NCI-H1417 (cell line): ENCODE data around the gene PSMD9.
"Not testable (repeated sequence)": the region's sequence is repeated elsewhere in the genome, so short reads cannot be mapped to it uniquely, and the experiment has no call there.

Experiments used
- DNase-seq, 3 experiments: peaks; one replicate each; lab custom pipeline; 2025; lab: John Stamatoyannopoulos, UW

Gene PSMD9

DNA sequence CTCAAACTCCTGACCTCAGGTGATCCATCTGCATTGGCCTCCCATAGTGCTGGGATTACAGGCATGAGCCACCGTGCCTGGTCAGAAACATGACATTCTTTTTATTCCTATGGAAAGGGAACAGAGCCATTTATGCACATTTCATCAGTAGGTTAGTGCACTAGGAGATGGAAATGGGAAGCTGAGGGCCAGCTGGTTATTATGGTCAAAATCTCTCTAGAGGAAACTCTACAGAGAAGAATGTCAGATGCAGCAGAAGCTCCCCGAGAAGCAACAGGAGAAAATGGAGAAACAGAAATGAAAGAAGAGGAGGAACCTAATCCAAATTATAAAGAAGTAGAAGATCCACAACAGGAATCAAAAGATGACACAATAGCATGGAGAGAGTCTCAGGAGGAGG is 32.5 kb downstream of the PSMD9 start:
- no peak for DNase-seq

DNA sequence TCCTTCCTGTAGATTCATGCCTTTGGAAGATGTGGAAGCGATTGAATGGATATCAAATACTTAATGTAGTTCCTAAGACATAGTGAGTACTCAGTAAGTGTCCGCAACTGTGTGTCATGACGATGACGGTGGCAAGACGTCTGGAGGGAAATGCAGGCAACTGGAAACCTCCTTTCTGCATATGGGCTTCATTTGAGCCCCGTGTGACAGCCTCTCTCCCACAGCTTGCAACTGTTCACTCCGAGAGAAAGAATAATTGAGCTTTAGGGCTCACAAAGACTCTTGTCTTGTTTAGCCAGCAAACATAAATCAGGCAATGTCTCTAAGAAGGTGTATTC is 36.7 kb downstream of the PSMD9 start:
- no peak for DNase-seq

DNA sequence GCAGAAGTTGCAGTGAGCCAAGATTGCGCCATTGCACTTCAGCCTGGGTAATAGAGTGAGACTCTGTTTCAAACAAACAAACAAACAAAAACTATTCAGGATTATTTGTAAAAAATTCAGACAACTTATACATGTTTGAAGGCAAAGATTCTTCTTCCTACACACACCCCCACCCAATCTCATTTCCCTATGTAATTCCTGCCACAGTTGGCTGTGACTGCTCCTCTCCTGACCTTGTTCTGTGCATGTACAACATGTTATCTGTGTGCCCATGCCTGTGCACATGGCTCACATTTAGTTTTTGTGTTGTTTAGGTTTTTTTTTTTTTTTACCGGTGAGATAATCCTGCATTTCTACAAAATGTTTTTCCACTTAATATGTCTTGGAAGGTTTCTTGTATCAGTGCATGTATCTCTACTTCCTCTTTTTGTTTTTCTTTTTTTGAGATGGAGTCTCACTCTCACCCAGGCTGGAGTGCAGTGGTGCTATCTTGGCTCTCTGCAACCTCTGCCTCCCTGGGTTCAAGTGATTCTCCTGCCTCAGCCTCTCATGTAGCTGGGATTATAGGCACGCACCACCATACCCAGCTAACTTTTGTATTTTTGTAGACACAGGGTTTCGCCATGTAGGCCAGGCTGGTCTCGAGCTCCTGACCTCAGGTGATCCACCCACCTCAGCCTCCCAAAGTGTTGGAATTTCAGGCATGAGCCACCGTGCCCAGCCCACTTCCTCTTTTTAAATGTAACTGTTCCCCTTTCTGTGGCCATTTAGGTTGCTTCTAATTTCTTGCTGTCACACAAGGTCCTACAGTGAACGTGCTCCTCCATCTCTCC is 38.5 kb downstream of the PSMD9 start:
- no peak for DNase-seq

DNA sequence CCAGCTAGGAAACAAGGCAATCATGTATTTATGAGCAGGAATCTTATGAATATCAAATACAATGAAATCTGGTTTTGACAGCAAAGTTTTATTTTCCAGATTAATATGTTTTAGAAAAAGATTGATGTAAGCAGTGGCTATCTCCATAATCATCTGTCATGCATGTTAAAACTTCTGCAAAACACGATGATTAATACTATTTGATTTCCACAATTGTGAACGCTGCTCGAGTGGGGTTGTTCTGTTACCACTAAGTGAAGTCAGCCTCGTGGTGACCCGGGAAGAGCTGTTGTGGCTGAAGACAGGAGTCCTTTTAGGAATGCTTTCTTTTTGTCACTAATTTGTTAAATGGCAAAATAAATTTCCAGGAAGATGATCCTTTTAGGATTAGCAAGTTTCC is 39.2 kb downstream of the PSMD9 start:
- DNase-seq = no peak

DNA sequence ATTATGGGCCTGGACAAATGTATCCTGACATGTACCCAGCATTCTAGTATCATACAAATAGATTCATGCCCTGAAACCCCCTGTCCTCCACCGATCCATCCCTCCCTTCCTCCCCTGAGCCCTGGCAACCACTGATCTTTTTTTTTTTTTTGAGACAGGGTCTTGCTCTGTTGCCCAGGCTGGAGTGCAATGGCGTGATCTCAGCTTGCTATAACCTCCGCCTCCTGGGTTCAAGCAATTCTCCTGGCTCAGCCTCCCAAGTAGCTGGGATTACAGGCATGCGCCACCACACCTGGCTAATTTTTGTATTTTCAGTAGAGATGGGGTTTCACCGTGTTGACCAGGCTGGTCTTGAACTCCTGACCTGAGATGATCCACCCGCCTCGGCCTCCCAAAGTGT is 41.0 kb downstream of the PSMD9 start:
- not testable (repeated sequence) for DNase-seq

DNA sequence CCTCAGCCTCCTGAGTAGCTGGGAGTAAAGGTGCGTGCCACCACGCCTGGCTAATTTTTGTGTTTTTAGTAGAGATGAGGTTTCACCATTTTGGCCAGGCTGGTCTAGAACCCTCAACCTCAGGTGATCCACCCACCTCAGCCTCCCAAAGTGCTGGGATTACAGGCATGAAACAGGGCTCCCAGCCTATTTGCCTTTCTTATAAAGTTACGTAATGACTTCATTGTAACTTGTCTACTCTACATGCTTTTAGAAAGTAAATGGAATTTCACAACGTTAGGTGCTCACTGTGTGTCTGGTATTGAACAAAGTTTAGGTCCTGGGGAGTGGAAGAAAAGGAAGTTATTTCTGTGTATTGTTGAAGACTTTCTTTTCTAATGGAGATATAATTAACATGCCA is 42.3 kb downstream of the PSMD9 start:
- no peak for DNase-seq

DNA sequence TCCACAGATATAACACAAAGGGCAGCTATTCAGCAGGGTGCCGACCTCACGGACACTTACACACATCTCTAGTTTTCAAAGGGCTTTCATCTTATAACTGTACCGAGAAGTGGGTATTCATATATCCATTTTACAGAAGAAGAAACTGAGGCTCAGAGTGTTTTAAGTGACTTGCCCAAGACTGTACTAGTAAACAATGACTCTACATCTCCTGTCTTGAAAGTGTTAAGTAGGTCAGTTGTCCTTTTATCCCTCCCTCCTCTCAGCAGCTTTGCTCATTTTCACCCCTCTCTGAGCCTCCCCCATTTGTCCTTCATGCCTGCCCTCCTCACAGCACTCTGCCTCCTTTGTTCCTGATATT is 43.6 kb downstream of the PSMD9 start:
- DNase-seq = no peak

DNA sequence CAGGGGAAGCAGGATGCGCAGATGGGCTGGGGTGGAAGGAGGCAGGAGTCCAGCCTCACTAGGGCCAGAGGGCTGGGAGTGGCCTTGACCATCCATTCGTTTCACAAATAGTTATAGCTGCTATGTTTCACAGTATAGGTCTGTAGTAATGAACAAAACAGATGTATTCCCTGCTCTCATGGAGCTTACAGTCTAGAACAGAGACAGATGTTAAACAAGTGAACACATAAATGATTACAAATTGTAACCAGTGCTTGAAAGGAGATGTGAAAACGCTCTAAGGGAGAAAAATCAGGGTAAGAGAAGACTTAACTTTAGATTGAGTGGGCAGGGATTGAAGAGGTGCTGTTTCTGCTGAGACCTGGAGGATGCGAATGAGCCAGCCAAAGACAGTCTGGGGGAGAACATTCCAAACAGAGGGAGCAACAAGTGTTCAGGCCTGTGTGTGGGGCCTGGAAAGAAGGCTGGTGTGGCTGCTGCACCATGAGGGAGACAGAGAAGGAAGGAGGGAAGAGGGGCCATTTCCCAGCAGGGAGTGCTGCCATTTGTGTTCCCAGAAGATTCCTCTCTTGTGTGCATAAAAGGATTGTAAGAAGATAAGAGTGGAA is 44.4 kb downstream of the PSMD9 start:
- DNase-seq = no peak

DNA sequence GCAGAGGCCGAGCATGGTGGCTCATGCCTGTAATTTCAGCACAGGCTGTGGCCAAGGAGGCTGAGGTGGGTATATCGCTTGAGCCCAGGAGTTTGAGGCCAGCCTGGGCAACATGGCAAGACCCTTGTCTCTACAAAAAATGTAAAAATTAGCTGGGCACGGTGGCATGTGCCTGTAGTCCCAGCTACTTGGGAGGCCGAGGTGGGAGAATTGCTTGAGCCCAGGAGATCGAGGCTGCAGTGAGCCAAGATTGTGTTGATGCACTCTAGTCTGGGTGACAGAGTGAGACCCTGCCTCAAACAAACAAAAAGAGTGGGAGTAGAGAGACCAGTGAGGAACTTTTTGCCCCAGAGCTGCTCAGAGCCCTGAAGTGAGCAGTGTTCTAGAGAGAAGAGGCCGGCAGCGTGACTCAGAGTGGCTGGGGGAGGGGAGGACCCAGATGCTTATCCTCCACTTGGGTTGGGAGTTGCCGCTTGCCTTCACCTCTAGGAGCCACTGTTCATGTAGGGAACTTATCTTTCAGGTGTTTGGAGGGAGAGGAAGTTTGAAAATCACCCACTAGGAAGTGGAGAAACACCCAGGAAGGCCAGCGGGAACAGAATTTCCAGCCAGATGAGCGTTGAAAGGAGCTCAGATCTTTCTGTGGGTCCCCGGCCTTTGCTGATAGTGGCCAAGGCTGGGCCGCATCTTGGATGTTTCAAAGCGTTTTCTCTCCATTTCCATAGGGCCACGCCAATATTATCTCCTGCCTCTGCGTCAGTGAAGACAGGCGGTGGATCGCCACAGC is 45.1 kb downstream of the PSMD9 start:
- DNase-seq = no peak

DNA sequence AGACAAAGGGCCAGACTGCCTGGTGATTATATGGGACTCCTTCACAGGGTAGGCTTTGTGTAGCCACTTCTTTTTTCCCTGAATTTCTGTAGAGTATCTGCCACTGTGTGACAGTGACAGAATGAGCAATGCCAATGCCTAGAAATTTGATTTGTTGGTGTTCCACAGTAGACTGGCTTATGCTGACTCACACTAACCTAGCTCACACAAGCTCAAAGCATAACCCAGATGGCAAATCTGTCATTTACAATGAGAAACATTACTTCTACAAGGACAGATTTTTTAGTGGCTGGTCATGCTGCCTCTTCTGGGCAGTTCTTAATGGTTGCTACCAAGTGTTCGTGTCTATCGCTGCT is 45.7 kb downstream of the PSMD9 start:
- DNase-seq = no peak

DNA sequence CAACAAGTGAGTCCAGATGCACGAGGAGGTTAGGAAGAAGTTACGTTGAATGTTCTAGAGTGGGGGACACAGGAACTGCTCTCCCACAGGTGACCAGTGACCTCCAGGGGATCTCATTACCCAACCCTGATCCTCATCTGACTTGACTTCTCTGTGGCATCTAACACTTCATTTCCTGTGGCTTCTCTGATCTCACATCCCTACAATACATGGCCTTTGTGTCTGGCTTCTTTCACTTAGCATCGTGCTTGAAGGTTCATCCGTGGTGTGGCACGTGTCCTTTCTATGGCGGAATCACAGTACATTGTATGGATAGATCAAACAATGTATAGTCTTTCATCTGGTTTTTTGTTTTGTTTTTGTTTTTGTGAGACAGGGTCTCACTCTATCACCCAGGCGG is 49.1 kb downstream of the PSMD9 start:
- no peak for DNase-seq

DNA sequence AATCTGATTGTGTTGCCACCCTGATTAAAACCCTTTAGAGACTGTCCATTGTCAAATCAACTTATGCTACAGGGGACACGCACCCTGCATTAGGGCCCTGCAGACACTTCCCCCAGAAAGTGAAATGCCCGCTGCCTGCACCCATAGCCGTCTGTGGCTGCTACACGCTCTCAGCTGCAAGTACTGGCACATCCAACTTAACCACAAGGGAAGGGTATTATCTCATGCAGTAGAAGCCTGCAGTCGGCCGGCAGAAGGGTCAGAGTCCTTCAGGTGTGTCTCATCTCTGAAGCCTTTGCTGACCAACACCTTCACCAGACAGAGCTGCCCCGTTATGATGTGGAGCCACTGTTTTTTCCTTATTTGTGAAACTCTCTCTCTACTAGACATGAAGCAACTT is 50.6 kb downstream of the PSMD9 start:
- no peak for DNase-seq

DNA sequence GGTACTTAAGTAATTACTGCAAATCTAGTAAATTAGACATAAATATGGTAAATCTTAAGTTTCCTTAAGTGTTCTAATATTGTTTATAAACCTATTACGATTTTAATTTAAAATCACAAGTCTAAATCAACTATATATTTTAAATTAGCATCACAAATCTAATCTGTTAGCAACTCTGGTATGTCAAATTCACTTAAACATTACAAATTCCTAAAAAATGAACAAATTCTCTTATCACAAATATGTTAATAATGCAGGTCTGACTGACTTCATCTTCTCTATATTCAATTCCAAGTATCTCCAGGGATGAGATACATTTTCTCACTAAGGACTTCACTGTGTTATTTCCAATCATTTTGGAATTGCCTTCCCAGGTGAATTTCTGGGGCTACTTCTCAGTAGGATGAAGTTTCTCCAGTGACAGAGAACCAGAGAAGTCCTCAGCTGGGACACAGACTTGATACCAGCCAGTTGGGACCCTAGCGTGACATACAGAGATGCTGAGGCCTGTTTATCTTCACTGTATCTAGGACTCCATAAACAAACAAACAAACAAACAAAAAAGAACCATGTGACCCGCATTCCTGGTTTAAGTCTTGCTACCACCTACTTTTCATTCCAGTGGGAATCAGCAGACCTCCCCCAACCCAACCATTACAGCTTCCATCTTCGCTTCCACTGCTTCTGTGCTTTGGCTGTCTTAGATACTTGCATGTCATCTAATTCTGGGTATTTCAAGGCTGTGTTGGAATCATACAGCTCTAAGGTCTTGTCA is 51.6 kb downstream of the PSMD9 start:
- DNase-seq = no peak

DNA sequence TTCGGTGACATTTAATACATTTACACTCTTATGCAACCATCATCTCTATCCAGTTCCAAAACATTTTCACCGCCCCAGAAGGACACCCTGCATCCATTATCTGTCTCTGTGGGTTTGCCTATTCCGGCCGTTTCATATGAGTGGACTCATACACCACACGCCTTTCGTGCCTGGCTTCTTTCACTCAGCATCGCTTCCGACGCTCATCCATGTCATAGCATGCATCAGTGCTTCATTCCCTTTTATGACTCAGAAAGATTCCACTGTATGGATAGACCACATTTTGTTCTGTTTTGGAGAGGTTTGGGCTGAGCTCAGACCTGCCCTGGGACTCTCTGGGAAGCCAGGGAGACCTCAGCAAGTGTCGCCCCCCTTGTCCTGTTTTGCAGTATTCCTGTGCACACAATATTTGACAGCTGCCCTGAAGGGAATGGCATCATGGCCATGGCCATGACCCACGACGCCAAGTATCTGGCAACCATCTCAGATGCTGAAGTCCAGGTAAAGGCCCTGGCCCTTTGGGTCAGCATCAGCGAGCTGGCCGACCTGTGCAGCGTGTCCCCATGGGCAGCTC is 53.6 kb downstream of the PSMD9 start:
- no peak for DNase-seq

DNA sequence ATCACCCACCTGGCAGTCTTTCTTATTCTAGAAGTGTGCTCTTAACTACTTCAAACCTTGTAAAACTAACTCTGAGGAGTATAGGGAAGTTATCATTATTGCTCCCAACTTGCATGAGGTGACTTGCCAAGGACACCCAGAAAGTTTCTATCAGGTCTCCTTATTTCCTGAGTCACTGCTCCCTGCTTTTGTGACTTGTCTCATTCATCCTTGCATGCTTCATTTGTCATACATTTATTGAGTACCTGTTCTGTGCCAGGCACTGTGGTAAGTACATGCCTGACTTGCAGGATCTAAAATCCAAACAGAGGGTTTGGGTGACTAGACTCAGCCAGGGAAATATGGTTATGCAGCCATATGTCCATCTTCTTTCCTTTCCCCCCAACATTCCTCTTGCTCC is 55.3 kb downstream of the PSMD9 start:
- no peak for DNase-seq

DNA sequence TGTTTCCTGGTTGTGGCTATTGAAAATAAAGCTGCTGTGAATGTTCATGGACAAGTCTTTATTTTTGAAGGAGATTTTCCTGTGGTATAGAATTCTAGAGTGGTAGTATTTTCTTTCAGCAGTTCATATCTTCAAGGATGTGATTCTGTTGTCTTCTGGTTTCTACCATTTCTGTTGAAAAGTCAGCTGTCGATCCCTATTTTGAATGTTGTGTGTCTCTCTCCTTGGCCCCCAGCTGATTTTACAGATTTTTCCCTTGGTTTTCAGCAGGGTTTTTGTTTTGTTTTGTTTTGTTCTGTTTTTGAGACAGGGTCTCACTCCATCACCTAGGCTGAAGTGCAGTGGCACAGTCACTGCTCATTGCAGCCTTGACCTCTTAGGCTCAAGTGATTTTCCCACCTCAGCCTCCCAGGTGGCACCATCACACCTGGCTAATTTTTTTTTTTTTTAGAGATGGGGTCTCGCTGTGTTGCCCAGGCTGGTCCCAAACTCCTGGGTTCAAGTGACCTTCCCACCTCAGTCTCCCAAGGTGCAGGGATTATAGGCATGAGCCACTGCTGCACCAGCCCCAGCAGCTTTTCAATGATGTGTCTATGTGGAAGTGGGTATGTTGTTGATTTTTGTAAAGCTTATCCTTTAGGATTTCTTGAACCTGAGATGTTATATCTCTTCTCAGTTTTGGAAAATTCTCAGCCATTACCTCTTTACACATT is 57.9 kb downstream of the PSMD9 start:
- no peak for DNase-seq

DNA sequence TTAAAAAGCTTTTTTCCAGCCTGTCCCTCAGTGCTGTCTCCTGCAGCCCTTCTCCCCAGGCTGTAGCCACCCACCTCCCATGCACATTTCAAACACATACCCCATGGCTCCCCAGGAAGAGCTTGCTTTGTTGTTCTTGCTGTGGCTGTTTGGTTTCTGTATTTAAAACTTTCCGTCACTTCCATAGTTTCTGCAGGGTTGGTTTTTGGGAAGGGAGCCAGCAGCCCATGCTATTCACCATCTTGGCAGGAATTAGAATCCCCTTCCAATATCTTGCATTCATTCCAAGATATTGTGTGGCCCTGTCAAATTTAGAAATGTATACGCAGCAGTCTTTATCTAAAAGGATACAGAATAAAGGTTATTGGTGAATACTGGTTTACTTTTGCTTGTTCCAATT is 59.4 kb downstream of the PSMD9 start:
- DNase-seq = no peak

DNA sequence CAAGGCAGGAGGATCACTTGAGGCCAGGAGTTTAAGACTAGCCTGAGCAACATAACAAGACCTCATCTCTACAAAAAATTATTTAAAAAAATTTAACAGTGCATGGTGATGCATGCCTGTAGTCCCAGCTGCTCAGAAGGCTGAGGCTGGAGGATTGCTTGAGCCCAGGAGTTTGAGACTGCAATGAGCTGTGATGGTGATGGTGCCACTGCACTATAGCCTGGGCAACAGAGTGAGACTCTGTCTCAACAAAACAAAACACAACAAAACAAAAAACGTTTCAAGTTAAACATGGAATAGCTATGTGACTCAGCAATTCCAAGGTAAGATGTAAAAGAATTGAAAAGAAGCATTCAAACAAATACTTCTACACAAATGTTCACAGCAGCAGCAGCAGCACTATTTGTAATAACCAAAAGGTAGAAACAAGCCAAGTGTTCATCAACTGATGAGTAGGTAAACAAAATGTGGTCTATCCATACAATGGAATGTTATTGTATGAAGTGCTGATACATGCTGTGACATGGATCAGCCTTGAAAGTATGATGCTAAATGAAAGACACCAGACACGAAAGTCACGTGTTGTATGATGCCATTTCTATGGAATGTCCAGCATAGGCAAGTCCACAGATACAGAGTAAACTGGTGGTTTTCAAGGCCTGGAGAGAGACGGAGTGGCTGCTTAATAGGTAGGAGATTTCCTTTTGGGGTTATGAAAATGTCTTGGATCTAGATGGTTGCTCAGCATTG is 61.2 kb downstream of the PSMD9 start:
- no peak for DNase-seq

DNA sequence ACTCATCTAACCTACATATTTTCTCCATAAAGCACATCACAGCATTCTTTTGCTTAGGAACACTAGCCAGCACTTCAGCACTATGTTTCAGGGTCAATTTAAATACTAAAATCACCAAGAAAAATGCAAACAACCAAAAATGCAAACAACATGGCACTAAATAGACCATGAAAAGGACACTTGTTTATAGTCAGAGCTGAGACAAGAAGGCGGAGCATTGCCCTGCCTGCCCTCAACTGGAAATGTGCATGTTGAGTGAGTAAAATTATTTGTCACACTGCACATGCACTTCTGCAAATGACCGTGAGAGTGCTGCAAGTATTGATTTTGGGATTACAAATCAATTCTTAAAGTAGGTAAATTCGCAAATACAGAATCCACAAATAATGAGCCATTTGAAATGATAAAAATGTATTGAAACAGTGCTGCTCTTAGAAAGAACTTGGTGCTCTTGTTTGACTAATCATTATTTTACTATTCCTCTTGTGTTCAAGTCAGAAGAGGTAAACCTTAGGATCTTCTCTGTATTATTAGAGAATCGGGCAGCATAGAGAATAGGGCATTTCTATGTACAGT is 64.6 kb downstream of the PSMD9 start:
- DNase-seq = no peak

DNA sequence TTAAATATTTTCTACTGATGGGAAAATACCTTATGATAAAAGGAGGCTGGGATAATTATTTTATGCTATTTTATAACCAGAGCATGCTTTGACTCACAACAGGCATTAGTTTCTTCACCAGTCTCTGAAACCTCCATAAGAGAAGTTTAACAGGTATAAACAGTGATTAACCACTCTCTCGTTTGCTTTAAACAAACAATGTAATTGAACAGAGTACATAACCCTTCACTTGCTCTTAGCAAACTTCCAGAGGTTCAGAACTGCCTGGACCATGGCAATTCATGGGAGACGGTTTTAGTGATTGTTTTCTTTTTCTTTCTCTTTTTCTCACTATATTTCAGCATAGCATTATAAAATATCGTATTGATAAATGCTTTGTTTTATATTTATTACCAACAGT is 65.1 kb downstream of the PSMD9 start:
- peak in 1 of 3 experiments; percentile 52 for DNase-seq
